Right atrium auricular region (tissue), 2 donors: Measurements from ENCODE around the gene MPV17. TPM values are rescaled to one million over a fixed set of nuclear protein-coding genes. Genes with fewer than 3 reads are reported as not detected.

Experiments used
- DNase-seq: peaks from one replicate; pipeline ENCODE4 v3.0.0-alpha.2; 2019; ENCODE audit warnings: low spot score
- H3K27ac ChIP-seq, 2 donors: fragments of 200-600 bp; sonication (generic); 1 replicate in 1 of 2; 2 replicates in 1 of 2; pipeline ENCODE4 v1.5.1; 2016 to 2019
- H3K27me3 ChIP-seq, 2 donors: fragments of 200-600 bp; sonication (generic); one replicate each; pipeline versions ENCODE4 v1.5.1 to v1.6.0; 2017 to 2019
- H3K36me3 ChIP-seq: fragments of 200-600 bp; sonication (generic); one replicate; pipeline ENCODE4 v1.5.1; 2016
- H3K4me1 ChIP-seq, 2 donors: fragments of 200-600 bp; sonication (generic); one replicate each; pipeline versions ENCODE4 v1.5.1 to v1.6.0; 2017 to 2019
- H3K4me3 ChIP-seq, 2 donors: fragments of 200-600 bp; sonication (generic); 1 replicate in 1 of 2; 2 replicates in 1 of 2; pipeline ENCODE4 v1.5.1; 2017 to 2019; ENCODE audit warnings: mild to moderate bottlenecking in 1 of 2, moderate library complexity in 1 of 2
- H3K9me3 ChIP-seq, 2 donors: fragments of 200-600 bp; sonication (generic); one replicate each; pipeline ENCODE4 v1.5.1; 2019
- CTCF ChIP-seq, 2 donors: fragments of 200-600 bp; sonication (generic); IDR thresholded peaks; one replicate each; pipeline ENCODE4 v1.5.1; 2019; ENCODE audit warnings: antibody characterized with exemption in 2 of 2
- total RNA-seq, 2 donors: library from RNA; depleted of rRNA; stranded (reverse); fragments of >200 nt; gene quantifications; one replicate each; pipeline ENCODE4 v1.1.0, GENCODE V29; 2016

The MPV17 gene
- 10 to 100 TPM; 73.9 to 74.3 TPM for total RNA-seq

GRCh38 chr2:27322766-27323595 lies at the start of gene MPV17:
Gene MPV17 (minus strand): TSS chr2:27323097. CDS start chr2:27322517, 580 bp downstream.
- TF ChIP-seq CTCF (IDR thresholded peaks at IDR 0.05): no peak
- peak; percentile 93 for DNase-seq
- H3K9me3 ChIP-seq: no peaks in the 10 kb centered on the region
- peak within 1 kb of the TSS; percentile 92 to 97 for H3K27ac ChIP-seq
- H3K27me3 ChIP-seq: no peaks in the 10 kb centered on the region
- H3K36me3 ChIP-seq: peaks cover 20% of the 10 kb centered on the region
- peaks cover 0 to 31% of the 10 kb centered on the region in 2 donors for H3K4me1 ChIP-seq
- H3K4me3 ChIP-seq: peak within 1 kb of the TSS; percentile 55 to 73

- no peak for DNase-seq
- H3K36me3 ChIP-seq: peaks cover 53% of the 10 kb centered on the region
- H3K9me3 ChIP-seq: no peaks in the 10 kb centered on the region
- peak overlapping the region; percentile 93 to 95 for H3K27ac ChIP-seq
- no peak for TF ChIP-seq CTCF (IDR thresholded peaks at IDR 0.05)
- peak overlapping the region; percentile 91 to 99 for H3K4me3 ChIP-seq
- peaks cover 5 to 31% of the 10 kb centered on the region in 2 donors for H3K4me1 ChIP-seq
- H3K27me3 ChIP-seq: no peaks in the 10 kb centered on the region
Measured at GRCh38 chr2:27370816-27371620, 48.1 kb upstream of the MPV17 start.

GRCh38 chr2:27370026-27370815 lies 47.3 kb upstream of the MPV17 start, which contains the start of the genes EIF2B4 and SNX17:
Gene EIF2B4 (minus strand): TSS chr2:27370338. CDS start chr2:27370314, 24 bp downstream.
Gene SNX17 (plus strand): TSS chr2:27370616. CDS start chr2:27370744, 128 bp downstream.
- H3K27ac ChIP-seq: peak within 1 kb of the TSS; percentile 93 to 95
- TF ChIP-seq CTCF (IDR thresholded peaks at IDR 0.05): peak; percentile 58 to 86
- H3K4me3 ChIP-seq: peak within 1 kb of the TSS; percentile 91 to 99
- H3K27me3 ChIP-seq: no peaks in the 10 kb centered on the region
- H3K36me3 ChIP-seq: peaks cover 53% of the 10 kb centered on the region
- peak; percentile 99 for DNase-seq
- H3K4me1 ChIP-seq: peaks cover 5 to 31% of the 10 kb centered on the region in 2 donors
- no peaks in the 10 kb centered on the region for H3K9me3 ChIP-seq

- H3K4me1 ChIP-seq: peaks cover 5 to 31% of the 10 kb centered on the region in 2 donors
- H3K4me3 ChIP-seq: peak overlapping the region; percentile 91 to 99
- no peak for DNase-seq
- no peak for TF ChIP-seq CTCF (IDR thresholded peaks at IDR 0.05)
- no peaks in the 10 kb centered on the region for H3K9me3 ChIP-seq
- peaks cover 53% of the 10 kb centered on the region for H3K36me3 ChIP-seq
- peak overlapping the region; percentile 93 to 95 for H3K27ac ChIP-seq
- H3K27me3 ChIP-seq: no peaks in the 10 kb centered on the region
Measured at GRCh38 chr2:27369471-27370025, 46.7 kb upstream of the MPV17 start.

- DNase-seq: no peak
- peaks cover 53% of the 10 kb centered on the region for H3K36me3 ChIP-seq
- no peak for TF ChIP-seq CTCF (IDR thresholded peaks at IDR 0.05)
Measured at GRCh38 chr2:27363933-27364332, 41.0 kb upstream of the MPV17 start.

More at GRCh38 chr2:27363933-27364332, 41.0 kb upstream of the MPV17 start:
- Histone ChIP-seq H3K27me3 (no peaks in the 10 kb centered on the region), H3K4me3 (no peak overlapping the region), H3K9me3 (no peaks in the 10 kb centered on the region), H3K27ac (no peak overlapping the region), H3K4me1 (peaks cover 2 to 3% of the 10 kb centered on the region in 2 donors)
